HEK293 (cell line): ENCODE results near the gene CREG2.

Experiments
- ZNF146 ChIP-seq: fragments of 450-650 bp; formaldehyde crosslinking; IDR thresholded peaks from 2 replicates; pipeline ENCODE4 v1.5.1; 2016; ENCODE audit warnings: missing biosample characterization, missing genetic modification characterization
- ZNF214 ChIP-seq: fragments of 450-650 bp; formaldehyde crosslinking; IDR thresholded peaks from 2 replicates; pipeline ENCODE4 v1.5.1; 2017; ENCODE audit warnings: missing biosample characterization, mild to moderate bottlenecking, missing genetic modification characterization, borderline replicate concordance
- ZNF274 ChIP-seq, 2 experiments: fragments of 200-500 bp in 1 of 2; fragments of 450-650 bp in 1 of 2; sonication (Bioruptor generic) in 1 of 2; formaldehyde crosslinking in 1 of 2; IDR thresholded peaks; 2 replicates each; pipeline versions ENCODE4 v1.5.1 to v1.6.1; 2014 to 2016; ENCODE audit warnings: borderline replicate concordance in 1 of 2, inconsistent platforms in 1 of 2, low read length in 1 of 2, missing biosample characterization in 1 of 2, missing genetic modification characterization in 1 of 2
- ZXDB ChIP-seq: fragments of 450-650 bp; formaldehyde crosslinking; IDR thresholded peaks from 2 replicates; pipeline ENCODE4 v1.5.1; 2016; ENCODE audit warnings: missing biosample characterization, missing genetic modification characterization
- TF ChIP-seq, protein P1 (sequence below): fragments of 450-650 bp; formaldehyde crosslinking; IDR thresholded peaks from 2 replicates; pipeline ENCODE4 v1.5.1; 2016; ENCODE audit warnings: missing biosample characterization, missing genetic modification characterization

- TF ChIP-seq, protein P1, sequence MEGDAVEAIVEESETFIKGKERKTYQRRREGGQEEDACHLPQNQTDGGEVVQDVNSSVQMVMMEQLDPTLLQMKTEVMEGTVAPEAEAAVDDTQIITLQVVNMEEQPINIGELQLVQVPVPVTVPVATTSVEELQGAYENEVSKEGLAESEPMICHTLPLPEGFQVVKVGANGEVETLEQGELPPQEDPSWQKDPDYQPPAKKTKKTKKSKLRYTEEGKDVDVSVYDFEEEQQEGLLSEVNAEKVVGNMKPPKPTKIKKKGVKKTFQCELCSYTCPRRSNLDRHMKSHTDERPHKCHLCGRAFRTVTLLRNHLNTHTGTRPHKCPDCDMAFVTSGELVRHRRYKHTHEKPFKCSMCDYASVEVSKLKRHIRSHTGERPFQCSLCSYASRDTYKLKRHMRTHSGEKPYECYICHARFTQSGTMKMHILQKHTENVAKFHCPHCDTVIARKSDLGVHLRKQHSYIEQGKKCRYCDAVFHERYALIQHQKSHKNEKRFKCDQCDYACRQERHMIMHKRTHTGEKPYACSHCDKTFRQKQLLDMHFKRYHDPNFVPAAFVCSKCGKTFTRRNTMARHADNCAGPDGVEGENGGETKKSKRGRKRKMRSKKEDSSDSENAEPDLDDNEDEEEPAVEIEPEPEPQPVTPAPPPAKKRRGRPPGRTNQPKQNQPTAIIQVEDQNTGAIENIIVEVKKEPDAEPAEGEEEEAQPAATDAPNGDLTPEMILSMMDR (tag by site-specific recombination), result no peak
- no peak for TF ChIP-seq ZXDB (tag by site-specific recombination)
- TF ChIP-seq ZNF274 (IDR thresholded peaks at IDR 0.05; ENCODE audit: low read length), result no peak
- no peak for TF ChIP-seq ZNF274 (tag by site-specific recombination; IDR thresholded peaks at IDR 0.05; ENCODE audit: borderline replicate concordance)
- TF ChIP-seq ZNF146, result no peak
- TF ChIP-seq ZNF214 (tag by site-specific recombination), result no peak
These were observed 41.3 kb upstream of the CREG2 start for GRCh38 chr2:101428422-101429176.
